ENCODE measurements around the gene SRXN1. TPM values are rescaled to one million over a fixed set of nuclear protein-coding genes. Genes with fewer than 3 reads are reported as not detected.

SRXN1 gene
- total RNA-seq, 4 donors from 2014 or later: 13.4 to 24.0 (median 22.7) TPM

- TF ChIP-seq, protein P1, sequence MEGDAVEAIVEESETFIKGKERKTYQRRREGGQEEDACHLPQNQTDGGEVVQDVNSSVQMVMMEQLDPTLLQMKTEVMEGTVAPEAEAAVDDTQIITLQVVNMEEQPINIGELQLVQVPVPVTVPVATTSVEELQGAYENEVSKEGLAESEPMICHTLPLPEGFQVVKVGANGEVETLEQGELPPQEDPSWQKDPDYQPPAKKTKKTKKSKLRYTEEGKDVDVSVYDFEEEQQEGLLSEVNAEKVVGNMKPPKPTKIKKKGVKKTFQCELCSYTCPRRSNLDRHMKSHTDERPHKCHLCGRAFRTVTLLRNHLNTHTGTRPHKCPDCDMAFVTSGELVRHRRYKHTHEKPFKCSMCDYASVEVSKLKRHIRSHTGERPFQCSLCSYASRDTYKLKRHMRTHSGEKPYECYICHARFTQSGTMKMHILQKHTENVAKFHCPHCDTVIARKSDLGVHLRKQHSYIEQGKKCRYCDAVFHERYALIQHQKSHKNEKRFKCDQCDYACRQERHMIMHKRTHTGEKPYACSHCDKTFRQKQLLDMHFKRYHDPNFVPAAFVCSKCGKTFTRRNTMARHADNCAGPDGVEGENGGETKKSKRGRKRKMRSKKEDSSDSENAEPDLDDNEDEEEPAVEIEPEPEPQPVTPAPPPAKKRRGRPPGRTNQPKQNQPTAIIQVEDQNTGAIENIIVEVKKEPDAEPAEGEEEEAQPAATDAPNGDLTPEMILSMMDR (IDR thresholded peaks at IDR 0.05; ENCODE audit: low read depth): no peak
These were observed 29.3 kb downstream of the SRXN1 start for GRCh38 chr20:623704-624103.

DNA sequence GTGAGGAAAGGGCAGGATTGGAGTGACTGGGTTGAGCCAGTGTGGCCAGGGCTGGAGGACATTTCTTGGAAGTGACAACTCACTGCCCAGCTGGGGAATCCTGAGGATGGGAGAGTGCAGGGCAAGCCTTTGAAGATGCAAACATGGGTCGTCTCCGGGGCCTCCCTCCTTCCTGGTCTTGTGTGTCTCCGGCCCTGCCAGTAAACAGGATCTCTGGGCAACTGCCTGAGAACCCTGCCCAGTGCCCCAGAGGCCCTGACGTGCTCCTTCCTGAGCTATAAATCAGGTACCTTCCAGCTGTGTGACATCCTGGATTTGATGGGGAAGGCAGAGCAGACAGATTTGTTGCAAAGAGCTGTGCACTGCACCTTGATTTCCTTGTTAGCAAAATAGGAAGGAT lies 30.0 kb downstream of the SRXN1 start:
- TF ChIP-seq, protein P1 (IDR thresholded peaks at IDR 0.05; ENCODE audit: low read depth): no peak

DNA sequence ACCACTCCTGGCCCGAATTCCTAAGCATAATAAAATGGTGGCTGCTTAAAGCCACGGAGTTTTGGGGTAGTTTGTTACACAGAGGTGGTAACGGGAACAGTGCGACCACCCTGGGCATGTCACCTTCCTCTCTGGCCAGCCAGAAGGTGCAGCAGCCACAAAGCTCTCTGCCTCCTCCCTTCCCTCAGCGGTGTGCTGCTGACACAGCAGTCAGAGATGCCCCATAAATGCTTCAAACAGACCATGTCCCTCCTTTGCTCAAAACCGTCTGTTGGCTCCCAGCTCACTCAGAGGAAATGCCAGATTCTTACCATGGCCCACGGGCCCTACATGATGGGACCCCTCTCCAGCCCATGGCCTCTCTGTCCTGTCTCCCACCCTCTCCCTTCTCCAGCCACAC lies 30.8 kb downstream of the SRXN1 start:
- TF ChIP-seq, protein P1 (IDR thresholded peaks at IDR 0.05; ENCODE audit: low read depth): no peak

- TF ChIP-seq, protein P1 (IDR thresholded peaks at IDR 0.05; ENCODE audit: low read depth): no peak
These were observed 31.8 kb downstream of the SRXN1 start for GRCh38 chr20:621125-621756.

DNA sequence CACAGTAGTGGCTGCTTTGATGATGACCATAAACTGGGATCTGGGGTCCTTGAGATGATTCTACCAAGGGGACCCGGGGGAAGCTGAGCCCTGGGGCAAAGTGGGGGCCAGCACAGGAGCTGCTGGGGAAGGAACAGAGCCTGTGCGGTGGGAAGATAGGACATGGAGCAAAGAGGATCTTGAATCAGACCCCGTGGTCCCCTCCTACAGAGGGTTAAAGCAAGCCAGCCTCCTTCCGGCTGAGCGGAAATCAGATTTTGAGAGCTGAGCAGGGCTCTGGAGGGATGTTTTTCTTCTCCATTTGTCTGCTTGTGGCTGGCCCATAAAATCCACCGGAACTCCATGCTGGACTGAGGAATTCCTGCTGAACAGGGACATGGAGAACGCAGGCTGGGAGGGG lies 32.8 kb downstream of the SRXN1 start:
- TF ChIP-seq, protein P1 (IDR thresholded peaks at IDR 0.05; ENCODE audit: low read depth): no peak

- TF ChIP-seq, protein P1 (IDR thresholded peaks at IDR 0.05; ENCODE audit: low read depth): no peak
These were observed 34.0 kb downstream of the SRXN1 start for GRCh38 chr20:618980-619379.

GRCh38 chr20:617934-618690 lies 34.9 kb downstream of the SRXN1 start:
- TF ChIP-seq, protein P1 (IDR thresholded peaks at IDR 0.05; ENCODE audit: low read depth): no peak
